Dedifferentiated amniotic fluid mesenchymal stem cell (primary cell): Measurements from ENCODE around the gene EEF2KMT.
"Not testable (repeated sequence)": the region's sequence is repeated elsewhere in the genome, so short reads cannot be mapped to it uniquely, and the experiment has no call there.

ENCODE experiments used
- DNase-seq: peaks from one replicate; pipeline ENCODE4 v3.0.0-alpha.2; 2016; ENCODE audit errors: extremely low spot score

Gene EEF2KMT

DNA sequence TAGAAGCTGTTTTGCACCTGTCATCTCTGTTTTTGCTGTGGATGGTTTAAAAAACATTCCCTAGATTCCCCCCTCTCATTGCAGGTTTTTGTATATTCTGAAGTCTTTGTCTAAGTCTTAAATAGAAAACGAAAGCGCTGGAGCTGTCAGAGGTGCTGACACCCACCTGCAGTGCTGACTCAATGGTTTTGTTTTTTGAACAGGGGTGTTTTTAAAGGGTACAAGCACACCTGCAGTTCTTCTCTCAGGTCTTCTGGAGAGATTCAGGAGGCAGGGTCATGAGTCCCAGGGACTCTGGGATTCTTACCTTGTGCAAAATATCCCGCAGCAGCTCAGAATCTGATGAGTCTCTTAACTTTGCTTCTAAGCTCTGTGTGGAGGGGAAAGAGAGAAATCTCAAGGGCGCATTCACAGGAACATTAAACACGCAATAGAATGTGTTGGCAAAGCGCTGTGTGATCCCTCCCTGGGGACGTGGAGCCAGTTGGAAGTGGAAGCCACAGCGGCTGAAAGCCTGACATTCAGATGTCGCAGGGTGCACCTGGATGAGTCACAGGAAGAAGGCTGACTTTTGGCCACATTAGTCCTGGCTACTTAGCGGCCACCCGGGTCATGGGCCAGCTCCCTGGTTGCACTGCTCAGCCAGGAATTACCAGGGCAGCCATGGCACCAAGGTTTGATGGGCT lies 2.3 kb downstream of the EEF2KMT start:
- not testable (repeated sequence) for DNase-seq

DNA sequence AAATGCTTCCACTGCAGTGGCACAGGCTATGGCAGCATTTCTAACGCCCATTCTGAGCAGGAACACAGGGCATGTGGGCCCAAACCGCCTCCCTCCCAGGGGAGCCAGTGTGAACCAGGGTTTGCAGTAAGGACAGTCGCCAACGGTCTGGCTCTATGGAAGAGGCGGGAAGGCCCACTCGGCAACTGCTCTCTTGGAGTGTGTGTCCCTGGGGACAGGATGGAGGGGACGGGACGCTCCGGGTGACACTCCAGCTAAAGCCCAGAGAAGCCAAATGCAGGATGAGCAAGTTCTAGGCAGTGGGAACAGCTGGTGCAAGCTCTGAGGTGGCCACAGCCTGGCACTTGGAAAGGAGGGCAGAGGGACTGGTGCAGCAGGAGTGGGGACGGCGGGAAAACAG lies 3.8 kb downstream of the EEF2KMT start:
- DNase-seq, result not testable (repeated sequence)

DNA sequence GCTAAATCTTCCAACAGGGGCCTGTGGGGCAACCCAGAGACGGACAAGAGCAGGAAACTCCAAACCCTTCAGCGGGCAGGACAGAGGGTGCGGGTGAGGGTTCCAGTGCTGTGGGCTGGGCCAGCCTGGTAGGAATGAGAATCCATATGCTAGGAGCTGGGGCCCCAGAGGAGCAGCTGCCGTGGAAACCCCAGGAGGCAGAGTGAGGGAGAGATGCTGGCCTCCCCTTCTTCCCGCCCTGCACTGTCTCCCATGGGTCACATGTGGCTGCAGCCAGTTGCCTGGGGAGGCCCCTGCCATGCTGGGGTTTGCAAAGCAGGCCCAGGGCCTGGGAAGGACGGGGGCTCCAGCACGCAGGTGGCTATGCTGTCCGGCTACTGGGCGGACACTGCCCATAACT lies 4.5 kb downstream of the EEF2KMT start:
- not testable (repeated sequence) for DNase-seq

DNA sequence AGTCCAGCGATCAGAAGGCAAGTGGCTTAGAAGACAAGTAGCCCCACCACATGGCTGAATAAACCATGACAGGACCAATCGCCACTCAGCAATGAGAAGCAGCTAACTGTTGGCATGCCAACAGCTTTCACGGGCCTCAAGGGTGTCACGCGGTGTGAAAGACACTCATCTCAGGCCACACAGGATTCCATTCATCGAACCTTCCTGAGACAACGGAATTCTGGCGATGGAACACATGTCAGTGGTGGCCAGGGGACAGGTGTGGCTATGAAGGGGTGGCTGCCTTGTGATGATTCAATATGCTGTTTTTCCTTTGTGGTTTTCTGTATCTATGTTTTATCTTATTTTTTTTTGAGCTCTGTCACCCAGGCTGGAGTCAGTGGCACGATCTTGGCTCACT lies 7.0 kb downstream of the EEF2KMT start:
- DNase-seq, result not testable (repeated sequence)

DNA sequence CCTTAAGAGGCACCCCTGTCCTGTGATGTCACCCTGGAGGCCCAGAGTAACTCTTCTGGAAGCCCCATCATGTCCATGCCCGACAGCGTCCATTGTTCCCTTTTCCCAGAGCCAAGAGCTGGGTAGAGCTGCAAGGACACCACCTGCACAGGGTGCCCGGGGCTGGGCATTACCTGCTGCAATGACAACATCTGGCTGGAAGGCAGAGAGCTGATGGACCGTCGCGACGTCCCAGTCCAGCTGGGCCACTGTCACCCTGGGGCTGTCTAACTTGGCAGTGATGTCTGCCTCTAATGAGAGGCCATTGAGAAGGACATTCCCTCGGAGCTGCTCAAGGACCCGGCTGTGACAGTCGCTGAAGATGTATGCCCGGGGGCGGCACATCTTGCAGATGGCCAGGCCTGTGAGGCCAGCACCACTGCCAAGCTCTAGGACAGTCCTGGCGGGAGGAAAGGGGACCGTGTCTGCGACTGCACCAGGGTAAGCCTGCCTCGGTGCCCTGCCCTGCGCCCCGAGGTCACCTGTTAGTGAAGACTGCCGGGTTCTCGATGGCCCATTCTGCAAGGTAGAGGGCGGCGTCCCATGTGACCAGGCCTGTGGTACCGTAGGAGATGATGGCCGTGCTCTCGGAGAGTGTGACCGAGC lies 7.6 kb downstream of the EEF2KMT start:
- not testable (repeated sequence) for DNase-seq

DNA sequence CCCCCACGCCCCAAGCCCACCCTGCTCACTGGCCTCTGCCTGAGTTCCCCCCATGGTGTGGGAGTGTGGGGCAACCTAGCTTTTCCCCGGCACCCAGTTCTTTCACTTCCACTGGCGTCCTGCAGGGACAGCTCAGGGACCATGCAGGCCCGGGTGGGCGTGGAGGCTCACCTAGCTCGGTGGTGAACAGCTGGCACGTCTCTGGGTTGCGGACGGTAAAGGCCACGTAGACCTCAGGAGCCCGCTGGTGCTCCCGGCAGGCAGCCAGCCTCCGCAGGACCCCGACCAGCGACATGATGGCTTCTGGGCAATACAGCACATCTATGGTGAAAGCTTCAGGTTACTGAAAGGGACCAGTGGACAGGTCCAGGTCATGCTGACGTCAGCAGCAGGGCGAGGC lies 8.7 kb downstream of the EEF2KMT start:
- DNase-seq, result not testable (repeated sequence)

DNA sequence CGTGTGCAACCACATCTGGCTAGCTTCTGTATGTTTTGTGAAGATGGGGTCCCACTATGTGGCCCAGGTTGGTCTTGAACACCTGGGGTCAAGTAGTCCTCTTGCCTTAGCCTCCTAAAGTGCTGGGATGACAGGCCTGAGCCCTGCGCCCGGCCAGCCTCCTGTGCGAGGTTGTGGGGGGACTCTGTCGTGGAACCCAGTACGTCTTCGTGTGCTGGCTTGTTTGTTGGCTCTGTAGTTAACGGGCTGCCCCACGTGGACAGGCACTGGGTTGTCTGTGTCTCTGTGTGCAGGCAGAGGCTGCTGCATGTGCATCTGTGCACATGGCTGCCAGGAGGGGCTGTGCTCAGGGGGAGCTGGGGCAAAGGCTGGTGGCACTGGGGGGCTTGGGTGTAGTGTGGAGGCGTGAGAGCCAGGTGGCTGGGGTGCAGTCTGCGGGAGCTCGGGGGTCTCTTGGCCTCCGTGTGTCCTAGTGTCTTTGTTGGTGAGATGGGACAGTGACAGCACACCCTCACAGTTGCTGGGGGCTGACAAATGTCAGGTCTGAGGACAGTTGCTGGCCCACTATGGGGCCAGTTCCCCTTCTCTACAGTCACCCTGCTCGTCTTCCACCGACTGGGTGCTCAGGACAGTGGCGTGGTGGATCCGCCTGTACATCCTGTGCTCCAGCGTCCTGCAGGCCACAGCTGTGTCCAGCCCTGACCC lies 9.4 kb downstream of the EEF2KMT start:
- not testable (repeated sequence) for DNase-seq

DNA sequence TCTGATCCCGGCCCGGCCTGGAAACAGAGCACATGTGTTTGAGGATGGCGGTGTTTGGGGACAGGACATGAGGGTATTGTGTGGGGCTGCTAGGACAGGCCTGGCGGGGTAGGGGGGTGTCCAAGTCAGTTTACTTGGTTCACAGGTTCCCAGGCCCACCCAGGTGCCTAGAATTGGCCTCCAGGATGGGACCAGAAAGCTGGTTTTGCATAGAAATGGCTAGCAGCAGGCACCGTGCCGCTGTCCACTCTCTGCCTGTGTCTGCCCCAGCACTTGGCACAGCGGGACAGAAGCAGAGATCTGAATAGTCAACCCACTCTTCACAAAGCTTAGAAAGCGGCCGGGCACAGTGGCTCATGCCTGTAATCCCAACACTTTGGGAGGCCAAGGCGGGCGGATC lies 11.9 kb downstream of the EEF2KMT start:
- DNase-seq, result not testable (repeated sequence)

DNA sequence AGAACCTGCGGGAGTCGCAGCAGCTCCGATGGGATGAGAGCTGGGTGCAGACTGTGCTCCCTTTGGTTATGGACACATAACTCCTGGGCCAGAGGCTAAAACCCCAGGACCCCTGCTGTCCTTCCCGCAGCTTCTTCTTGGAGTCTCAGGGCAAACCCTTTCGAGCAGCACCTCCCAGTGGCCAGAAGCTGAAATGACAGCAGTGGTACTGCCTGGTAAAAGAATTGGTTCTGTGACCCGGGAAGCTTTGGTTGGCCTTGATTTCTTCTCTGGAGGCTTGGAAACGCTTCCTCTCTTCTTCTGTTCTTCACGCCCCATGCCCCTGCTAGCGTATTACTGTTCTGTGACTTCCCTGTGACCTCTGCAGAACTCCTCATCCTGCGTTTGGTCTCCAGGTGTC lies 12.8 kb downstream of the EEF2KMT start:
- DNase-seq, result peak; percentile 17

DNA sequence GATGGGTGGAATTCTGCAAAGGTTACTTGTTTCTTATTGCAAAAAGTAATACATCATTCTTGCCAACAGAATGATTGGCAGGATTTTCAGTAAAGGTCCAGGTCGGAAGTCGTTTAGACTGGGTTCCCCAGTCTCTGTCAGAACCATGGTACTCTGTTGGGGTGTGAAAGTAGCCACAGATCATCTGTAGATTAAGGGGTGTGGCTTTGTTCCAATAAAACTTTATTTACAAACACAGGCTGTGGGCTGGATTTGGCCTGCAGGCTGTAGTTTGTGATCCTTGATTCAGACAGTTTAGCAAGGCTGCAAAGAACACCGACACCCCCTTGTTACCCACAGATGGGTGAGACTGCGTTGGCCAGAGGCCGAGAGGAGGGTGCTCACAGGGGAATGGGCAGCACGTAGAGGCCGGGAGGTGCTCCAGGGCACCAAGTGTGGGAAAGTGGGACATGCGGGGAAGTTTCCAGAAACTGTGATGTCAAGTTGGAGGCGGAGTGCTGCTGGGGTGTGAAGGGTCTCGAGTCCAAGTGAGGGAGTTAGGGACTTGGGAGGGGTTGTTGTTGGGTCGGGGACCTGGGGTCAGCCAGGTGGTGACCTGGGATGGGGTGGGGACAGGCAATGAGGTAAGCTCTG lies 13.4 kb downstream of the EEF2KMT start:
- DNase-seq, result not testable (repeated sequence)

DNA sequence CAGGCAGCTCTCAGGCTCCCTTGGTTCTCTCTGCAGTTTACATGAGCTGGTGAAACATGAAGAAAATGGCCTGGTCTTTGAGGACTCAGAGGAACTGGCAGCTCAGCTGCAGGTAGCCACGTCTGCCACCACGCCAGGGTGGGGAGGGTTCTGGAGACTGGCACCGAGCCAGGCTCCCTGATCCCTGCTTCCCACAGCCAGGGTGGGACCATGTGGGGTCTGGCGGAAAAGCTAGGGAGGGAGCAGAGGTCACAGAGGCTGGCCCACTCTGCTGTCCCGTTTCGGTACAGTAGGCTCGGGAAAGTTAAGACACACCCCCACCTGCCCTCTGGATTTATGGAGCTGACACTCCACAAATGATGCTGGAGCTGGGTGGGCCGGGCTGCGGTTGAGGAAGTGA lies 13.9 kb downstream of the EEF2KMT start:
- DNase-seq, result not testable (repeated sequence)

DNA sequence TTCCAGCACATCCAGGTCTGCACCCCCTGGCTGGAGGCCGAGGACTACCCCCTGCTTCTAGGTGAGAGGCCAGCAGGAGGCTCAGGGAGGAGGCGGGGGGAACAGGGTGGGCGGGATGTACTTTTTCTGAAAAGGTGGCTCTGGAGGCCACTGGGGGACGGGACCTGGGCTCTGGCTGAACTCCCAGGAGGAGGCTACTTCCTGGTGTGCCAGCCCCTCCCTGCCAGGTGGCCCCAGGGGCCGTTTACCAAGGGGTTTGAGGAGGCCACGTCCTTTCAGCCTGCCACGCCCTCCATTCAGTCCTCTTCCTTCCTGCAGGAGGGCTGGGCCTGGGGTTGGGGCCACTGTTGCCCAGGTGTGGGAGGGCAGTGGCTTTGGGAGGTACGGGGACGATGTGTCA lies 16.6 kb downstream of the EEF2KMT start:
- not testable (repeated sequence) for DNase-seq

DNA sequence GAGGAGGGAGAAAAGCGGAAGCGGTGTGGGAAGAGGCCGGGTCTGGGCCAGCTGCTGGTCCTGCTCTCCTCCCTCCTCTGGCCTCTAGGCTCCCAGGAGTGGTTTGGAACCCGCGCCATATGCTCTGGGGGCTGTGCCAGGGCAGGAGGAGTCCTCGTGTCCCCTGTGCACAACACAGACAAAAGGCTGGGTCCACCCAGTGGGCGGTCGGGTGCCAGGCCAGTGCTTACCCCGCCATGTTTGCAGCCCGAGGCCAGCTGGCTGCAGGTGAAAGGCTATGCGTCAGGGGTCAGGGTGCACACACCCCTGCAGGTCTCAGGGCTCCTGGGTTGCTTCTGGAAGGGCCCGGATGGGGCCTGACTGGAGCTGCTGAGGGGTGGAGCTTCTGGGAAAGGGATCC lies 17.1 kb downstream of the EEF2KMT start:
- DNase-seq, result not testable (repeated sequence)

DNA sequence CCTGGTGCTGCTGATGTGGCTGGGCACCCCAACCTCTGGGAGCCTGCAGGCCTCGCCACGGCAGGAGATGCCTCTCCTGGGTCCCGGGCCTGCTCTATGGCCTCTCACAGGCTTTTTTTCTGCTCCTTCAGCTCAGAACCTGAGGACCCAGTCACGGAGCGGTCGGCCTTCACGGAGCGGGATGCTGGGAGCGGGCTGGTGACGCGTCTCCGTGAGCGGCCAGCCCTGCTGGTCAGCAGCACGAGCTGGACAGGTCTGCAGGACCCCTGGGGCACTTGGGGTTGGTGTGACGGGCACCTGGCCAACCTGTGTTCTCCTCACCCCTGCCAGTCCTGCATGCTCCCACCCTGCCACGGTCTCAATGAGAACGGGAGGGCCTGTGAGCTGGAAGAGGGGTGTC lies 19.0 kb downstream of the EEF2KMT start:
- no peak for DNase-seq

DNA sequence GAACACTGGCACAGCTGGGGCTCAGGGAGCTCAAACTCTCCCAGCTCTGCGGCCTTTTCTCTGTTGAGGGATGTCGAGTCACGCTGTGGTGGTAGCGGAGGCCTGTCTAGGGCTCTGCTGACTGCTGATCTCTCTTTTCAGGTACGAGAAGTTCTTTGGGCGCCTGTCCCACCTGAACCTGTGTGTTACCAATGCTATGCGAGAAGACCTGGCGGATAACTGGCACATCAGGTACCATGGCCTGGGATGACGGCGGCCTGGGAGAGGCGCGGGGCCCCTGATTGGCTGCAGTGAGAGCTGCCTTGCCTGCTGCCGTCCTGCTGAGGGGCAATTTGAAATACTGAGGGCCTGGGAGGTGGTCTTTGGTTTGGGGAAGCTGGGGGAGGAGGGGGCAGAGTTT lies 20.3 kb downstream of the EEF2KMT start:
- no peak for DNase-seq

DNA sequence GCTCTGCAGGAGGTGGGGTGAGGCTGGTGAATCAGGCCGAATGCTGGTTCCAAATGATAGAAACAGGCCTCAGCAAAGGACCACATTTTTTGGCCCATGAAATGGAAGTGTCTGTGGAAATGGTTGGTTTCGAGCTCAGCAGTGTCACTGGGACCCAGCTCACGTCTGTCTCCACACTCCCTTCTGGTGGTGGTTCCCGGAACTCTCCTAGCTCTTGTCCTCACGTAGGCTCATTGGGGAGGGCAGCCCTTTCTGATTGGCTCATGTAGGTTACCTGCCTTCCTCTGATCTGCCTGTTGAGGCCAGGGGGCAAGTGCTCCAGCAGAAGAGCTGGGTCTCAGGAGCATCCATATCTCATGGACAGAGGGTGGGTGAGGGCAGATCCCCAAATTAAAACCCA lies 22.0 kb downstream of the EEF2KMT start:
- no peak for DNase-seq

DNA sequence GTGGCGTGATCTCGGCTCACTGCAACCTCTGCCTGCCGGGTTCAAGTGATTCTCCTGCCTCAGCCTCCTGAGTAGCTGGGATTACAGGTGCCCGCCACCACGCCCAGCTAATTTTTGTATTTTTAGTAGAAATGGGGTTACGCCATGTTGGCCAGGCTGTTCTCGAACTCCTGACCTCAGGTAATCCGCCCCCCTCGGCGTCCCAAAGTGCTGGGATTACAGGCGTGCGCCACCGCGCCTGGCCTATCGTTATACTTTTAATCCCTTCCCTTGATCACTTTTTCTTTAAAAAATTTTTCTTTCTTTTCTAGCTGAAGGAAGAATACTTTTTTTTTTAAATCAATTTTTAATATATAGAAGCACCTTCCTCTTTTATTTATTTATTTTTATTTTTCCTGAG lies 23.8 kb downstream of the EEF2KMT start:
- DNase-seq, result not testable (repeated sequence)

DNA sequence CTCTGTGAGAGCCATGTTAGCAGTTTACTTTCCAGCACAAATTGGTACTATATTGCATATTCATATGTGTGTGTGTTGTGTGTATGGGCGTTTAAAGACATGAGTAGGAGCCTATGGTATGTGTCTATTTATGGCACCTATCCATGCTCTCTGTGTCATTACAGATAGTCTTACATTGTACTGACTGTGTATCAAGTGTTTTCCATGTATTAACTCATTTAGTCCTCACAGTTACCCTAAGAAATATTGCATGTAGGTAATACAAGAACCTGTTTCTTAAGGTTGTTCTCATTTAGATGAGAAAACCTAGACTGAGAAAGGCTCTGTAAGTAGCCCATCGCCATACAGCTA lies 24.3 kb downstream of the EEF2KMT start:
- no peak for DNase-seq

DNA sequence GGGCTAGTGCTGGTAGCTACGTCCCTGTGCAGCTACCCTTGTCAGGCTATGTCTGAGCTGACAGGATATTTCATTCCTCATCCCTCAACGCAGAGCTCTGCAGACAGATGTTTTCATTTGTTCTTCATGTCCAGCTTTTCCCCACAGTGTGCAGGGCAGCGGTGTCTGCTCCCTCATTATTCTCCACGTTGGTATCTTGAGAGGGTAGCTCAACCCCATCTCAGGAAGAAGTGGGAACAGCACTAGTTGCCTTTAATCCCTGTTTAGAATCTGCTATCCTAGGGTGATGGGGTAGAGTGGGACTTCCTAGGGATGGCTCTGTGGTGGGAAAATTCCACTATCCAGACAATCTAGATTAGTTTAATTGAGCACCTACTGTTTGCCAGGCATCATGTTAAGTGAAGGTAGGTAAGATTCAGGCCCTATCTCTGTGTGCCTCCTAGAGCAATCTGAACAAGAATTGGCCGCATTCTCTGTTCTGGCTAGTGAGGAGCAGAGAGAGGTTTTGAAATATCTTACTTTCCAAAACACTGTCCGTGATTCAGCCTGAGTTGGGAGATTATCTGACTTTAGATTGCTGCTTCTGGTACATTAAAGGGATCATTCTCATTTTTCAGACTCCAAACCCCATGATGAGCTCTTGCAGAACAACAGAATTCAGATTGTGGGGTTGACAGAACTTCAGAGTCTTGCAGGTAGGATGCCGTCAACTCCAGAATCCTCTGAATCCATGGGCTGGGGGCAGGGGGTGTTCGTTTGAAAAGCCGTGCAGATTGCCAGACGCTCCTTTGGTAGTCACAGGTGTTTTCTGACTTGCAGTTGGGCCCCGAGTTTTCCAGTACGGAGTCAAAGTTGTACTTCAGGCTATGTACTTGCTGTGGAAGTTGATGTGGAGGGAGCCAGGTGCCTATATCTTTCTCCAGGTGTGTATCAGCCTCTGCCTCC lies 25.0 kb downstream of the EEF2KMT start:
- no peak for DNase-seq

DNA sequence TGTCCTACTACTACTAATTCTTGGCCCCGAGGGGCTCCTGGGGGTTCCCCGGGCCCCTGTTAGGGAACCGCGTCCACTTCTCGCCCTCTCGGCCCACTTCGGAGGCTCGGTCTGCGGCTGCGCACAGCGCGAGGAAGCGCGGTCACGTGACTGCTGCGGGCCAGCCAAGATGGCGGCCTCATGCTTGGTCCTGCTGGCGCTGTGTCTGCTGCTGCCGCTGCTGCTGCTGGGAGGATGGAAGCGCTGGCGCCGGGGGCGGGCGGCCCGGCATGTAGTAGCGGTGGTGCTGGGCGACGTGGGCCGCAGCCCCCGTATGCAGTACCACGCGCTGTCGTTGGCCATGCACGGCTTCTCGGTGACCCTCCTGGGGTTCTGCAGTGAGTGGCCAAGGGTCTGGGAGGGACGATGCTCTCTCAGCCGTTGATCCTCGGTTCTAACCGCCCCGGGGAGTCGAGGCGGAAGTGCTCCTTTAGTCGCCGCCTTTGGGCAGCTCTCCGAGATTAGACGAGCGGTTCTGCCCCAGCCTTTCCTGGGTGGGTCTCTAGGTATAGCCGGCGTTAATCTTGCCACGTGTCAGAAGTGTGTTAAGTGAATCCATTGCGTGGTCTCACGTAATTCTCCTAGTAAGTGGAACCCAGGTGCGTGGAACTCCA lies 25.8 kb downstream of the EEF2KMT start, which contains the start of gene ALG1:
TSS of gene ALG1 (plus strand) at position 163 of the 653 bp plus-strand sequence. CDS start at position 170, 7 bp downstream.
- peak; percentile 84 for DNase-seq

DNA sequence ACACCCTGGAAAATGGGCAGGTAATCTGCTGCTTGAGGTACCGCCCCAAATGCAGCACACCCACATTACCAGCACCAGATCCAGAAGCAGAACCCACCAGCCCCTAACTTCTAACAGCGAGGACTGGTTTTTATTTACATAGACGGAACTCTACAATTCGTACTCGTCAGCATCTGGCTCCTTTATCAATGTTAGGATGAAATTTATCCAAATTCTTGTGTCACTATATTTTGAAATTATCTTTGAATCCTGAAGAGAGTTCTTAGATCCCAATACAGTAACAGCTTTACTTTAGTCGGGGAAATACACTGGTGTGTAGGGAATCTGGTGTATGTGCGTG lies 26.3 kb downstream of the EEF2KMT start:
- no peak for DNase-seq
